CD1c-positive myeloid dendritic cell (primary cell): ENCODE data around the gene ADRA1B.
A peak's percentile ranks its signal among the peaks of the same experiment; 100 is the strongest.
"Not testable (repeated sequence)": the region's sequence is repeated elsewhere in the genome, so short reads cannot be mapped to it uniquely, and the experiment has no call there.

Source experiments
- DNase-seq: peaks from one replicate; pipeline ENCODE4 v3.0.0-alpha.2; 2016; ENCODE audit errors: extremely low spot score

Gene ADRA1B

GRCh38 chr5:159969966-159970365, 53.7 kb downstream of the ADRA1B start:
- no peak for DNase-seq

GRCh38 chr5:159971038-159971437, 54.8 kb downstream of the ADRA1B start:
- DNase-seq = no peak

- DNase-seq = no peak
Observed at GRCh38 chr5:159971514-159971913, 55.2 kb downstream of the ADRA1B start.

DNA sequence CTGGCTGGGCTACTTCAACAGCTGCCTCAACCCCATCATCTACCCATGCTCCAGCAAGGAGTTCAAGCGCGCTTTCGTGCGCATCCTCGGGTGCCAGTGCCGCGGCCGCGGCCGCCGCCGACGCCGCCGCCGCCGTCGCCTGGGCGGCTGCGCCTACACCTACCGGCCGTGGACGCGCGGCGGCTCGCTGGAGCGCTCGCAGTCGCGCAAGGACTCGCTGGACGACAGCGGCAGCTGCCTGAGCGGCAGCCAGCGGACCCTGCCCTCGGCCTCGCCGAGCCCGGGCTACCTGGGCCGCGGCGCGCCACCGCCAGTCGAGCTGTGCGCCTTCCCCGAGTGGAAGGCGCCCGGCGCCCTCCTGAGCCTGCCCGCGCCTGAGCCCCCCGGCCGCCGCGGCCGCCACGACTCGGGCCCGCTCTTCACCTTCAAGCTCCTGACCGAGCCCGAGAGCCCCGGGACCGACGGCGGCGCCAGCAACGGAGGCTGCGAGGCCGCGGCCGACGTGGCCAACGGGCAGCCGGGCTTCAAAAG, 55.7 kb downstream of the ADRA1B start:
- DNase-seq = no peak

DNA sequence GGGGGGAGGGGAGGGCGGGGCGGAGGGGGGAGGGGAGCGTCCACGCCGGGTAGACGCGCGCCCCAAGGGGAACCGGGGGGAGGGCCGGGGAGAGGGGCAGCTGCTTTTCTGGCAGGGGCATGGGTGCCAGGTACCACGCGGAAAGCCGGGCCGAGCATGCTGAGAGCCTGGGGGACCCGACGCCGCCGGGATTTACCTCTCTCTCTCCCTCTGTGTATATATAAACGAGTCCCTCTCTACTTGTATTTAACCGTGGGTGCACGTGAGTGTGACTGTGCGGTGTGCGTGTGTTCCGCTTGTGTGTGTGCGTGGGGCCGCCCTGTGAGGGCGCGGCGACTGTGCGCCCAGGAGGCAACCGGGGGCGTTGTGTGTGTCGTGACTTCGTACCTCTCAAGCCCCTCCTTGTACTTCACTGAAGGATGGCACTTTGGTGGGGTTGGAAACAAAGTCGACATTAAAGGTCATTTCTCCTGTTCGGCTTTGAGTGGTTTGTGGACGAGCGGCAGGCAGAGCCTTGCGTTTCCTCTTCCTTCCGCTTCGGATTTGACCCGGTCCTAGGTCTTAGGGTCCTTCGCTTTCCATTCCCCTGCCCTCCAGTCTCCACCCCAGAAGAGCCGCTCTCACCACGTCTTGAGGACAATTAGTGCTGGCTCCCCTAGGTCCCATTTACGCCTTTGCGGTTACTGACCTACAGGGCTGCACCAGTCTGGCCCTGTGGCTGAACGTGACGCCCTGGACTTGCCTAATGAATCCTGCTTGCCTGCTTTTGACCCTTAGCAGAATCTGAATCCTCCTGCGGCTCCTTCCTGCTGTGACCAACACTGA, 56.5 kb downstream of the ADRA1B start:
- peak; percentile 28 for DNase-seq

DNA sequence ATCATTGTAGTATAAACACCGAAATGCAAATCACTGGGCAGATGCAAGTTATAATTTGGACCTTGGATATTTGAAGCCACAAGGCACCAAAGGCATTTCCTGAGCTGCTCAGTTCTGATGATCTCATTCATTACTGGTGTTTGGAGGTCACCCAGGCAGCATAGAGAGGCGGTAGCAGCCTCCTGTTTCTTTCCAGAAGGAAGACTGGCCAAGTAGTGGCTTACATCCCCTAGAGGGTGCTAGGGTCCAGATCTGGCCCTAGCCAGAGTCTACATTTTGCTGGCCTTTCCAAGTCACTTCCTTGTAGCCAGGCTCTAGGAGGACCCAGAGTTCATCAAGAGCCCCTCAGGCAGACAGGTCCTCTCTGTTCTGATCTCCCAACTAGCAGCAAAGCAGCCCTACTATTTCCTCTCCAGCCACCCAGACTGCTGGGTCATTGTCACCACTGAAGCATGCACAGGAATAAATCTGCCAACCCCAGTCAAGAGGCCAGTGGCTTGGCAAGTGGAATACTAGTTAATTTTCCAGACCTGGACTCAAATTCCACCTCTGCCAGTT, 59.3 kb downstream of the ADRA1B start:
- peak; percentile 1 for DNase-seq

DNA sequence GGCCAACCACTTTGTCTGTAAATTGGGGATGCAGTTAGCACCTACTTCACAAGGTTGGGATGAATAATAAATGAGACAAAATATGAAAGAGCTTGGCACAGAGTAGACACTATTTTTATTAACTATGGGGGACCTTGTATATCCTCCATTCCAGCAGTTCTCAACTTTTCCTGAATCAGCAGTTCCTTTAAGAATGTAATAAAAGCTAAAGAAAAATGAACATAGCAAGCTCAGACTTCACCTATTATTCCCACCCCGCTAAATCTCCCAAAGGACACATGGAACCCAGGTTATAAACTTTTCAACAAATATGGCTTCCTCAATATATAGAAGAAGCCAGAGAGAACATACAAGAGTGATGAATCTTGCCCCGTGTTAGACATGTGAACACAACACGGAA, 60.6 kb downstream of the ADRA1B start:
- no peak for DNase-seq

DNA sequence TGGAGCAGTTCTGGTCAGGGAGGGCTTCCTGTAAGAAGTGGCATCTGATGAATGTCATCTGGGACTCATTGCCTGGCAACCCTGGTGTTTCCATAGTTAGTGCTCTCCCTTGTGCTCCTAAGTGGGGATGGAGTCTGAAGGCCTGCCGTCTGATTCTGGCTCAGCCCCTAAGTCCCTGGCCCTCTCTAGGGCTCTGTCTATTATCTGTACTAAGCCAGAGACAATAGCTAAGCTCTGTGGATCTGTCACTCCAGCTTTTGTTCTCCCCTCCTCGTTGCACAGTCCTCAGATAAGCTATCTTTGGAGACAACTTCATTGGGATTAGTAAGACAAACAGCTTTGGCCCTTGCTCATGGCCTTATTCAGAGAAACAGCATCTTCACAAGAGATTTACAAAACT, 62.1 kb downstream of the ADRA1B start:
- DNase-seq = no peak

- DNase-seq = no peak
Observed at GRCh38 chr5:159982421-159983173, 66.3 kb downstream of the ADRA1B start.

- peak; percentile 66 for DNase-seq
Observed at GRCh38 chr5:159987031-159987674, 70.9 kb downstream of the ADRA1B start.

DNA sequence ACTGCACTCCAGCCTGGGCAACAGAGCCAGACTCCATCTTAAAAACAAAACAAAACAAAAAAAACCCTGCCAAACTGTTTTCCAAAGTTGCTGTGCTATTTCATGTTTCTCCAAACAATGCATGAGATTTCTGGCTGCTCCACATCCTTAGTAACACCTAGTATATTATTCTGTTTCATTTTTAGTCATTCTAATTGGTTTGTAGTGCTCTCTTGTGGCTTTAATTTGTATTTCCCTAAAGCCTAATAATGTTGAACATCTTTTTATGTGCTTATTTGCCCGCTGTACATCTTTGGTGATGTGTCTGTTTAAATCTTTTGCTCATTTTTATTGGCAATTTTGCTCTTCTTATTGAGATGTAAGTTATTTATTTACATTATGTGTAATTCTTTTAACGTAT, 74.2 kb downstream of the ADRA1B start:
- DNase-seq = no peak

DNA sequence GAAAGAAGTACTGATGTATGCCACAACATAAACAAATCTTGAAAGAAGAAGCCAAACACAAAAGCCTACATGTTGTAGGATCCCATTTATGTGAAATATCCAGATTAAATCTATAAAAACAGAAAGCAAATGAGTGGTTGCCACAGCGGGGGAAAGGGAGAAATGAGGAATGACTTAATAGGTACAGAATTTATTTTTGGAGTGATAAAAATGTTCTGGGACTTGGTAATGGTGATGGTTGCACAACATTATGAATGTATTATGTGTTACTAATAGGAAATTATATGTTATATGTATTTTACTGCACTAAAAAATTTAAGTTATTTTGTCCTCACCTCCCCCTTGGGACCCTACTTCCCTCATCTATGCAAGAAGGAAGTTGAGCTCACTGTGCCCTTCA, 76.3 kb downstream of the ADRA1B start:
- DNase-seq = no peak

- DNase-seq = no peak
Observed at GRCh38 chr5:159993194-159993593, 76.9 kb downstream of the ADRA1B start.

DNA sequence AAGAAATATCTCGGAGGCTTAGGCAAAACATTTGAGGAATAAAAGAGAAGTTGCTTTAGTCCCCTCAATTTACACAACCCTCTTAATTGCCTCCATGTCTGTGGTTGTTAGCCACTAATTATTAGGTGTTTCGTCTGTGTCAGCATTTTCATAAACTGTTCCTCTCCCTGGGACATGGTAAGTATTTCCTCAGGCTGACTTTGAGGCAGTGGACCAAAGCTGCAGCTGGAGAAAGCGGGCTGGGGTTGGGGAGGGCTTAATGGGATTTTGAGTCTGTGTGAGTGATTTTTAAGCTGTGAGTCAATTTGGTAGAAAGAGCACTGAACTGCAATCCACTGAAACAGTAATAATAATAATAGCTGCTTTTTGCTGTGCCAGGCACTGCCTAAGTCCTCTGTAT, 79.6 kb downstream of the ADRA1B start:
- no peak for DNase-seq

GRCh38 chr5:160001457-160001856, 85.2 kb downstream of the ADRA1B start:
- no peak for DNase-seq

DNA sequence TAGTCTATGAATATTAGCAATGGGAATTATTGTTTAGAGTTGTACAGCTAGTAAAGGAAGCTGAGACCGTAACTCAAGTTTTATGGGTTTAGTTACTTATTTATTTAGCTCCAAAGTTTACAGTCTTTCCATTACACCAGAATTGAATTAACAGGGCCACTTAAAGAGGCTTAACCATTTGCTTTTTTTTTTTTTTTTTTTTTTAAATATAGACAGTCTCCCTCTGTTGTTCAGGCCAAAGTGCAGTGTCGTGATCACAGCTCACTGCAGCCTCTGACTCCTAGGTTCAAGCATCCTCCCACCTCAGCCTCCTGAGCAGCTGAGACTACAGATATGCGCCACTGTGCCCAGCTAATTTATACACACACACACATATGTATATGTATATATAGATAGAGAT, 91.2 kb downstream of the ADRA1B start:
- no peak for DNase-seq

GRCh38 chr5:160008529-160008876, 92.2 kb downstream of the ADRA1B start:
- not testable (repeated sequence) for DNase-seq

- peak; percentile 100 for DNase-seq
Observed at GRCh38 chr5:160008877-160009590, 92.8 kb downstream of the ADRA1B start, which contains the start of gene TTC1. TSS of gene TTC1 (plus strand) at chr5:160009139. CDS start at chr5:160010529, 1,390 bp downstream.

- peak; percentile 42 for DNase-seq
Observed at GRCh38 chr5:160009591-160009989, 93.3 kb downstream of the ADRA1B start.

DNA sequence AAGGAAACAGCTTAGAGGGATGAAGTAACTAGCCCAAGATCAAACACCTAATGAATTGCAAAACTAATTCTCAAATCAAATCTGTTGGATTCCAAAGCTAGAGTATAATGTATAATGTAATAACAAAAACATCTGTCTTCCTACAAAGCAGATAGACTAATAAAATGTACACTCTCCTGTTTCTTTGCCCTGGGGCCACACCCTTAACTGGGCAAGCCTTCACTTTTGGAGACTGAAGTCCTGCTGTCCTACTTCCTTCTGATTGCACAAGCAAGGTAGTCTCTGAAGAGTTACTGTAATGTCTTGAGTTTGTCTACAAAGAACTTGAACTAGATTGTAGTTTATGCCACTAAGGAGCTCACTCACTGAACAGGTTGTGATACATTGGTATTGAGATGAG, 95.2 kb downstream of the ADRA1B start:
- DNase-seq = no peak

GRCh38 chr5:160014197-160014596, 97.9 kb downstream of the ADRA1B start:
- not testable (repeated sequence) for DNase-seq
